ENCODE results near the gene TUBGCP3. TPM values are rescaled to one million over a fixed set of nuclear protein-coding genes. Genes with fewer than 3 reads are reported as not detected.

The TUBGCP3 gene
- total RNA-seq, 2 experiments from 2014 or later = 30.6 to 31.3 TPM

GRCh38 chr13:112510002-112510780 is 77.8 kb downstream of the TUBGCP3 start:
- no peak for ATAC-seq (ENCODE audit: poor library complexity)
- no peaks in the 10 kb centered on the region for H3K27me3 Mint-ChIP-seq
- intact Hi-C loops (cut with DNase I, micrococcal nuclease) = loop anchor here in 1 of 2 experiments (5.0 kb wide), 1 partner anchor 97 kb away; no protein-coding TSS in a partner anchor

GRCh38 chr13:112509190-112509589 is 78.8 kb downstream of the TUBGCP3 start:
- ATAC-seq (ENCODE audit: poor library complexity) (no peak), DNase-seq (no peak)
- Histone ChIP-seq H3K9me3 (ENCODE audit: control insufficient read depth in 1 of 2, insufficient read depth in 1 of 2, low read length in 2 of 2) (no peaks in the 10 kb centered on the region), H3K36me3 (ENCODE audit: insufficient read depth, low read length) (peaks cover 48% of the 10 kb centered on the region), H3K4me1 (ENCODE audit: insufficient read depth, low read length) (no peaks in the 10 kb centered on the region), H3K27me3 (ENCODE audit: control insufficient read depth in 1 of 2, insufficient read depth in 2 of 2, low read length in 2 of 2) (no peaks in the 10 kb centered on the region), H3K4me3 (ENCODE audit: low read length) (no peak overlapping the region), H3K27ac (ENCODE audit: low read depth in 1 of 2, low read length in 2 of 2) (no peak overlapping the region)
- TF ChIP-seq, protein P1, sequence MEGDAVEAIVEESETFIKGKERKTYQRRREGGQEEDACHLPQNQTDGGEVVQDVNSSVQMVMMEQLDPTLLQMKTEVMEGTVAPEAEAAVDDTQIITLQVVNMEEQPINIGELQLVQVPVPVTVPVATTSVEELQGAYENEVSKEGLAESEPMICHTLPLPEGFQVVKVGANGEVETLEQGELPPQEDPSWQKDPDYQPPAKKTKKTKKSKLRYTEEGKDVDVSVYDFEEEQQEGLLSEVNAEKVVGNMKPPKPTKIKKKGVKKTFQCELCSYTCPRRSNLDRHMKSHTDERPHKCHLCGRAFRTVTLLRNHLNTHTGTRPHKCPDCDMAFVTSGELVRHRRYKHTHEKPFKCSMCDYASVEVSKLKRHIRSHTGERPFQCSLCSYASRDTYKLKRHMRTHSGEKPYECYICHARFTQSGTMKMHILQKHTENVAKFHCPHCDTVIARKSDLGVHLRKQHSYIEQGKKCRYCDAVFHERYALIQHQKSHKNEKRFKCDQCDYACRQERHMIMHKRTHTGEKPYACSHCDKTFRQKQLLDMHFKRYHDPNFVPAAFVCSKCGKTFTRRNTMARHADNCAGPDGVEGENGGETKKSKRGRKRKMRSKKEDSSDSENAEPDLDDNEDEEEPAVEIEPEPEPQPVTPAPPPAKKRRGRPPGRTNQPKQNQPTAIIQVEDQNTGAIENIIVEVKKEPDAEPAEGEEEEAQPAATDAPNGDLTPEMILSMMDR (IDR thresholded peaks at IDR 0.05) = no peak
- intact Hi-C loops (cut with DNase I, micrococcal nuclease) = no loop called here
- Mint-ChIP-seq H3K9me3 (no peaks in the 10 kb centered on the region), H3K4me3 (no peak overlapping the region), H3K36me3 (ENCODE audit: low read depth) (peaks cover 86% of the 10 kb centered on the region), H3K27me3 (no peaks in the 10 kb centered on the region), H3K27ac (no peak overlapping the region), H3K4me1 (ENCODE audit: low read depth) (no peaks in the 10 kb centered on the region)
- CTCF ChIA-PET = no interaction called here
- POLR2A ChIA-PET = no interaction called here

More at GRCh38 chr13:112510002-112510780, 77.8 kb downstream of the TUBGCP3 start:
- no peak overlapping the region for H3K27ac Mint-ChIP-seq
- H3K27ac ChIP-seq (ENCODE audit: low read depth in 1 of 2, low read length in 2 of 2) = no peak overlapping the region
- H3K9me3 ChIP-seq (ENCODE audit: control insufficient read depth in 1 of 2, insufficient read depth in 1 of 2, low read length in 2 of 2) = no peaks in the 10 kb centered on the region
- no peaks in the 10 kb centered on the region for H3K27me3 ChIP-seq (ENCODE audit: control insufficient read depth in 1 of 2, insufficient read depth in 2 of 2, low read length in 2 of 2)
- H3K36me3 Mint-ChIP-seq (ENCODE audit: low read depth) = peaks cover 87% of the 10 kb centered on the region
- ChIA-PET POLR2A (no interaction called here), CTCF (no interaction called here)
- no peaks in the 10 kb centered on the region for H3K4me1 ChIP-seq (ENCODE audit: insufficient read depth, low read length)
- no peaks in the 10 kb centered on the region for H3K4me1 Mint-ChIP-seq (ENCODE audit: low read depth)
- no peak overlapping the region for H3K4me3 Mint-ChIP-seq
- peaks cover 43% of the 10 kb centered on the region for H3K36me3 ChIP-seq (ENCODE audit: insufficient read depth, low read length)
- peak in 2 of 14 experiments; percentile 5 to 6 for DNase-seq
- no peak overlapping the region for H3K4me3 ChIP-seq (ENCODE audit: low read length)
- TF ChIP-seq, protein P1 (IDR thresholded peaks at IDR 0.05) = no peak
- H3K9me3 Mint-ChIP-seq = no peaks in the 10 kb centered on the region

DNA sequence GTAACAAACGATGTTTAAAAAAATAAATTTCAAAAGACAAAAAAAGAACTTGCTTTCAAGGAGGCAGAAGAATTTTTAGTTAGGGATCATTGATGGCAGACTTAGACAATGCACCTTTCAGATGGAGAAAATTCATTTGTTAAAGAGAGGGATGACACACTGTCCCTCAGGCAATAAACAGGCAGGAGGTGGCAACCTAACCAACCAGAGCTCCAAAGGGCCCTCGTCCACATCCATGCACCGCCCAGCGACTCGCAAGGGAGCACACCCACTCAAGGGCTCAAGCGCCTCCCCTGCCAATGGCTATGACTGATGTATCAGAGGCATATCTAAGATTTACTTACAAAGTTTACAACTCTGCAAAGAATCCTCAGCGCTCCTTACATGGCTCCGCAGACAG is 81.9 kb downstream of the TUBGCP3 start:
- peaks cover 94% of the 10 kb centered on the region for H3K36me3 Mint-ChIP-seq (ENCODE audit: low read depth)
- POLR2A ChIA-PET = no interaction called here
- no peaks in the 10 kb centered on the region for H3K27me3 ChIP-seq (ENCODE audit: control insufficient read depth in 1 of 2, insufficient read depth in 2 of 2, low read length in 2 of 2)
- no peak overlapping the region for H3K4me3 Mint-ChIP-seq
- CTCF ChIA-PET = no interaction called here
- H3K27ac ChIP-seq (ENCODE audit: low read depth in 1 of 2, low read length in 2 of 2) = no peak overlapping the region
- intact Hi-C loops (cut with DNase I, micrococcal nuclease) = no loop called here
- H3K4me1 Mint-ChIP-seq (ENCODE audit: low read depth) = no peaks in the 10 kb centered on the region
- no peaks in the 10 kb centered on the region for H3K9me3 ChIP-seq (ENCODE audit: control insufficient read depth in 1 of 2, insufficient read depth in 1 of 2, low read length in 2 of 2)
- no peak overlapping the region for H3K27ac Mint-ChIP-seq
- H3K9me3 Mint-ChIP-seq = no peaks in the 10 kb centered on the region
- H3K4me3 ChIP-seq (ENCODE audit: low read length) = no peak overlapping the region
- peaks cover 68% of the 10 kb centered on the region for H3K36me3 ChIP-seq (ENCODE audit: insufficient read depth, low read length)
- H3K4me1 ChIP-seq (ENCODE audit: insufficient read depth, low read length) = no peaks in the 10 kb centered on the region
- H3K27me3 Mint-ChIP-seq = no peaks in the 10 kb centered on the region
- TF ChIP-seq, protein P1 (IDR thresholded peaks at IDR 0.05) = no peak
- DNase-seq = no peak
- no peak for ATAC-seq (ENCODE audit: poor library complexity)
